A204.1 (cell line): ENCODE results near the gene LRRC47.
"Not testable (repeated sequence)": the region's sequence is repeated elsewhere in the genome, so short reads cannot be mapped to it uniquely, and the experiment has no call there.

Source experiments
- FAIRE-seq: peaks from 2 replicates; lab custom pipeline; 2012; peaks lifted over from hg19 to GRCh38; lab: Jason Lieb, UNC

The LRRC47 gene

GRCh38 chr1:3771108-3772026 is 24.9 kb downstream of the LRRC47 start:
- FAIRE-seq = no peak

GRCh38 chr1:3770047-3770765 is 26.1 kb downstream of the LRRC47 start:
- no peak for FAIRE-seq

- FAIRE-seq = no peak
Measured at GRCh38 chr1:3768811-3769390, 27.4 kb downstream of the LRRC47 start.

GRCh38 chr1:3767328-3767925 is 28.9 kb downstream of the LRRC47 start:
- FAIRE-seq = no peak

- no peak for FAIRE-seq
Measured at GRCh38 chr1:3763351-3764125, 32.8 kb downstream of the LRRC47 start.

GRCh38 chr1:3762873-3763228 is 33.4 kb downstream of the LRRC47 start:
- no peak for FAIRE-seq

GRCh38 chr1:3762151-3762872 is 34.0 kb downstream of the LRRC47 start:
- FAIRE-seq = no peak

- FAIRE-seq = no peak
Measured at GRCh38 chr1:3761296-3762010, 34.8 kb downstream of the LRRC47 start.

GRCh38 chr1:3759796-3760195 is 36.5 kb downstream of the LRRC47 start:
- no peak for FAIRE-seq

- no peak for FAIRE-seq
Measured at GRCh38 chr1:3759164-3759563, 37.1 kb downstream of the LRRC47 start.

- no peak for FAIRE-seq
Measured at GRCh38 chr1:3756394-3756793, 39.9 kb downstream of the LRRC47 start.

GRCh38 chr1:3753656-3754454 is 42.4 kb downstream of the LRRC47 start:
- FAIRE-seq = no peak

- no peak for FAIRE-seq
Measured at GRCh38 chr1:3752400-3752945, 43.8 kb downstream of the LRRC47 start, which contains the start of gene CCDC27. CCDC27 (plus strand) TSS chr1:3752450; CDS start chr1:3752482, 32 bp downstream.

- no peak for FAIRE-seq
Measured at GRCh38 chr1:3750741-3751140, 45.6 kb downstream of the LRRC47 start.

- FAIRE-seq = no peak
Measured at GRCh38 chr1:3749512-3749911, 46.8 kb downstream of the LRRC47 start.

GRCh38 chr1:3748316-3748900 is 47.9 kb downstream of the LRRC47 start:
- FAIRE-seq = not testable (repeated sequence)

GRCh38 chr1:3747903-3748302 is 48.4 kb downstream of the LRRC47 start:
- no peak for FAIRE-seq

GRCh38 chr1:3747522-3747848 is 48.8 kb downstream of the LRRC47 start:
- no peak for FAIRE-seq
